Activated CD4-positive, alpha-beta T cell treated with anti-CD3 and anti-CD28 coated beads for 4 hours (primary cell): ENCODE results near the gene APOBEC3B.
"Not testable (repeated sequence)": the region's sequence is repeated elsewhere in the genome, so short reads cannot be mapped to it uniquely, and the experiment has no call there.

ENCODE experiments used
- DNase-seq, 2 donors: peaks; one replicate each; pipeline ENCODE4 v3.0.0-alpha.2; 2020

APOBEC3B gene

GRCh38 chr22:39039306-39040126, 57.4 kb downstream of the APOBEC3B start:
- no peak for DNase-seq

- DNase-seq, result not testable (repeated sequence)
Observed at GRCh38 chr22:39040155-39040537, 58.0 kb downstream of the APOBEC3B start.

- peak; percentile 57 to 64 for DNase-seq
Observed at GRCh38 chr22:39040538-39041296, 58.6 kb downstream of the APOBEC3B start, which contains the start of gene APOBEC3F. Gene APOBEC3F, plus strand, starts transcription at chr22:39040864. Its CDS starts 97 bp downstream, at chr22:39040961.

DNA sequence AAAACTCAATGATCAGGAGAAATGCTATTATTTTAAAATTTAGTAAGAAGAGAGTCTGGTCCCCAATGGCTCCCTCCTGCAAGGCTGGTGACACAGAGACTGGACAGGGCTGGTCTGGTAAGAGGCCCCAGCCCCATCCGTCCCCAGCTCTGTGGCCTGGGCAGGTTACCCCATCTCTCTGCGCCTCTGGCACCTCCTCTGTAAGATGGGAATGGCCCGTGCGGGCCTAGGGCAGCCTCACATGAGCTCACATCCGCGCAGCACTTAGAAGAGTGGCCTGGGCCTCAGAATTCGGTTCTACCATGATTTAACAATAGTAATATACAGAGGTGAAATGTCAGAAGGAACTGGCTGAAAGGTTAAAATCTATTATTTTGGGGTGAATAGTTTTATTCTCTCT, 59.8 kb downstream of the APOBEC3B start:
- DNase-seq, result no peak
